ENCODE data around the gene GABPB2.

DNA sequence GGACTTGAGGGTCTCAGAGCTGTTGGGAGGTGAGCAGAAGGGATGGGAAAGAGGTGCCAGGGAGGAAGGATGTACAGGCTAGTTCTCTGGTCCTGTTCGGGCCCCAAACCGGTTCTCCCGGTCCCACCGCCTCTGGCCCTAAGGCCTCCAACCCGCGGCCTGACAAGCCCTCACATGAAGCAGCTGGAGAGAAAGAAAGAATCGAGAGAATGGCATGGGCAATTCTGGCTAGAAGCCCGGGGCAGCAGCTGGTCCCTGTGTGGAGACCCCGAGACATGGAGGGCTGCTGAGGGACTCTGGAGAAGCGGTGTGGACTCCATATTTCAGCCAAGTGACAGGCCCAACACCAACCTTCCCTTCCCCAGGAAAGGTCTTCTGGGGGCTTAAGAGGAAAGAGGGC, 11.9 kb upstream of the GABPB2 start:
- TF ChIP-seq, protein P1, sequence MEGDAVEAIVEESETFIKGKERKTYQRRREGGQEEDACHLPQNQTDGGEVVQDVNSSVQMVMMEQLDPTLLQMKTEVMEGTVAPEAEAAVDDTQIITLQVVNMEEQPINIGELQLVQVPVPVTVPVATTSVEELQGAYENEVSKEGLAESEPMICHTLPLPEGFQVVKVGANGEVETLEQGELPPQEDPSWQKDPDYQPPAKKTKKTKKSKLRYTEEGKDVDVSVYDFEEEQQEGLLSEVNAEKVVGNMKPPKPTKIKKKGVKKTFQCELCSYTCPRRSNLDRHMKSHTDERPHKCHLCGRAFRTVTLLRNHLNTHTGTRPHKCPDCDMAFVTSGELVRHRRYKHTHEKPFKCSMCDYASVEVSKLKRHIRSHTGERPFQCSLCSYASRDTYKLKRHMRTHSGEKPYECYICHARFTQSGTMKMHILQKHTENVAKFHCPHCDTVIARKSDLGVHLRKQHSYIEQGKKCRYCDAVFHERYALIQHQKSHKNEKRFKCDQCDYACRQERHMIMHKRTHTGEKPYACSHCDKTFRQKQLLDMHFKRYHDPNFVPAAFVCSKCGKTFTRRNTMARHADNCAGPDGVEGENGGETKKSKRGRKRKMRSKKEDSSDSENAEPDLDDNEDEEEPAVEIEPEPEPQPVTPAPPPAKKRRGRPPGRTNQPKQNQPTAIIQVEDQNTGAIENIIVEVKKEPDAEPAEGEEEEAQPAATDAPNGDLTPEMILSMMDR (IDR thresholded peaks at IDR 0.05): no peak
- TF ChIP-seq POLR2A (IDR thresholded peaks at IDR 0.05): no peak

All from body of pancreas (tissue), 4 donors.